ENCODE measurements around the gene ADGRL4.

ADGRL4 gene

DNA sequence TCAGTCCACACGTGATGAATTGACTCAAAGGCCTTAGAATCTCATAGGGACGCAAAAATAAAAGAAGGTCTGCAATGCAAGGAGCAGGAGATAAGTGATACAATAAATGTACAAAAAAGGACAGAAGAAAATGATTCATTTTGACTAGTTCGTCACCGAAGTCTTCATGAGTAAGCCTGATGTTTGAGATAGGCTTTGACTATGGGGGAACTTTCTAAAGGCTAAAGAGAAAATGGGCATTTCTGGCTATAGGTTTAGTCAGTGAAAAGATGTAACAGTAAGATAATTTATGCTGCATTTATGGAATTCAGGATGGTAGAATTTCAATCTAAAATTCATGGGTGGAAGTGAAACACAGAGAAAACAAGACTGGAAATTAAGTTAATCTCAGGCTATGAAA is 163.0 kb downstream of the ADGRL4 start:
- H3K9me3 ChIP-seq (ENCODE audit: low read length), result no peaks in the 10 kb centered on the region

DNA sequence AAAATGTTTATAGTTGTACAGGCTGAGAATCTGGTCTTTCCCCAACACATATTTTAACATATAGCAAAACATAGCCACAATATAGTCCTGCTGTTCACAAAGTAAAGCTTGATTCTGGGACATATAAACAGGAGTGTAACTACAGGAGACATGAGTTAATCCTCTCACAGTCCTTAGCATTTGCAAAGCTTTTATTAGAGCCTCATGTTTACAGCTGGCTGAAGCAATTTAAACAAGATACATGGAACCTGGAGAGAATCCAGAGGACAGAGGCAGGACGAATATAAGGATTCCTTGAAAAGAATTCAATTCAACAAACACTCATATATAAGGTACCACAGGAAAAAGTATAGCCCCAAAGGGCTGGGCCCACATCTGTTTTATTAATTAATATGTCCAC is 163.4 kb downstream of the ADGRL4 start:
- Histone ChIP-seq H2AFZ (ENCODE audit: low read depth, low read length) (no peak overlapping the region), H3K4me3 (ENCODE audit: low read length) (no peak overlapping the region), H3K36me3 (ENCODE audit: insufficient read depth, low read length) (no peaks in the 10 kb centered on the region), H3K4me1 (ENCODE audit: insufficient read depth, low read length) (peaks cover 5% of the 10 kb centered on the region), H3K9me3 (ENCODE audit: low read length) (no peaks in the 10 kb centered on the region), H3K27me3 (ENCODE audit: insufficient read depth, low read length) (no peaks in the 10 kb centered on the region)

More for the DNA sequence above, 163.0 kb downstream of the ADGRL4 start:
- Histone ChIP-seq H3K27me3 (ENCODE audit: insufficient read depth, low read length) (no peaks in the 10 kb centered on the region), H3K4me1 (ENCODE audit: insufficient read depth, low read length) (peaks cover 5% of the 10 kb centered on the region), H3K4me3 (ENCODE audit: low read length) (no peak overlapping the region), H2AFZ (ENCODE audit: low read depth, low read length) (no peak overlapping the region), H3K36me3 (ENCODE audit: insufficient read depth, low read length) (no peaks in the 10 kb centered on the region)

DNA sequence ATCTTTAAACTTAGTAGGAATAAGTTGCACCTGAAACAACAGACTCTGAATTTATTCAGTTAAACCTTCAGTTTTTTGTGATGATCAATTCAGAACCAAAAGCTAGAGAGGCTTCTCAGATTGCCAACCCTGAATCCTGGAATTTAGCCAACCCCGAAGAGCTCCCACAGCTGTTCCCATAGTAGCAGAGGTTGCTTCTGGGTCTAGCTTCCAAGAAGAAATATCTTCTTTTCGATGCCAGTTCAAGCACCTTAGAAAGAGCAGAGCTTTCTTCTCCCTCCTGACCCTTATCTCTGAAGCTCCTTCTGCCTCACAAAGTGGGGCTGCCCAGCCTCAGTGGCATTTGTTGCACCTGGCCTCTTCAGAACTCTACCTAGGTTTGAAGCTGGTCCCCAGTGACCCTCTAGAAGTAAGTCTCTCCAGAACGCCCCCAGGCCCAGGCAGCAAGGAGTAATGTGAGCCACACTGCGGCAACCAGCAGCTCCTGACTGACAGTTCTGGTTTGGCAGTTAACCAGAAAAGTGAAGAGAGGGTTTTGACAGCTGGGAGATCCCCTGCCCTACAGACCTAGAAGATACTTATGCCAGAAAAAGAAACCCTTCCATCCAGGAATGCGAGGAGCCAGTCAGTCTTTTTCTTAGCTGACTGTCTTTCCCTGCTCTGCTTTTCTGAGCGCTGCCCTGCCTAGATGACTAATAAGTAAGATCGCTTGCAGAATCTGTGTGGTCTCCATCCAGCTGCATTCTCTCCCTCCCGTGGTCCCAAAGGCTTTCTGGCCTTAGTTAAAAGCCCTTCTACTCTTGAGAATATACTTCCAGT is 165.9 kb downstream of the ADGRL4 start:
- no peaks in the 10 kb centered on the region for H3K27me3 ChIP-seq (ENCODE audit: insufficient read depth, low read length)
- no peak overlapping the region for H2AFZ ChIP-seq (ENCODE audit: low read depth, low read length)
- peaks cover 5% of the 10 kb centered on the region for H3K4me1 ChIP-seq (ENCODE audit: insufficient read depth, low read length)
- H3K36me3 ChIP-seq (ENCODE audit: insufficient read depth, low read length), result no peaks in the 10 kb centered on the region
- H3K4me3 ChIP-seq (ENCODE audit: low read length), result no peak overlapping the region
- H3K9me3 ChIP-seq (ENCODE audit: low read length), result no peaks in the 10 kb centered on the region

Measured in neuron (in vitro differentiated cells).